ENCODE data around the gene KCTD7. TPM values are rescaled to one million over a fixed set of nuclear protein-coding genes. Genes with fewer than 3 reads are reported as not detected.
"Not testable (repeated sequence)": the region's sequence is repeated elsewhere in the genome, so short reads cannot be mapped to it uniquely, and the experiment has no call there.

KCTD7 gene
- polyA plus RNA-seq, 2 of the 4 experiments (the other 2 are of a cell fraction): 9.7 to 10.3 TPM

DNA sequence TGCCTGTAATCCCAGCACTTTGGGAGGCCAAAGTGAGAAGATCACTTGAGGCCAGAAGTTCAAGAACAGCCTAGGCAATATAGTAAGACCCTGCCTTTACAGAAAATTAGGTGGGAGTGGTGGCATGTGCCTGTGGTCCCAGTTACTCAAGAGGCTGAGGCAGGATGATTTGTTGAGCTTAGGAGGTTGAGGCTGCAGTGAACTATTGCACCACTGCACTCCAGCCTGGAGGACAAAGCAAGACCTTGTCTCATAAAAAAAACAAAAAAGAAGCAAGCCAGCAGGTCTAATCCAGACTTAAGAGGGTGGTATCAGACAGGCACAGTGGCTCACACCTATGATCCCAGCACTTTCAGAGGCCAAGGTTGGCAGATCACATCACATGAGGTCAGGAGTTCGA, 24.5 kb upstream of the KCTD7 start:
- no peaks in the 10 kb centered on the region for H3K9me3 ChIP-seq
- H3K4me1 ChIP-seq: no peaks in the 10 kb centered on the region
- no peak for ATAC-seq
- DNase-seq (ENCODE audit: low read depth in 1 of 2, low spot score in 1 of 2): no peak
- FAIRE-seq: no peak
- H3K4me2 ChIP-seq: no peak overlapping the region
- 86% methylated on average over 1 of the region's 1 CpG for WGBS (ENCODE audit: missing lambda C conversion rate)
- no peak for TF ChIP-seq CHD2 (IDR thresholded peaks at IDR 0.05; ENCODE audit: low read length, partially characterized antibody)
- TF ChIP-seq ZFP36 (IDR thresholded peaks at IDR 0.05; ENCODE audit: borderline replicate concordance, partially characterized antibody): no peak
- no peak for TF ChIP-seq NFE2L2 (conservative IDR thresholded peaks at IDR 0.05; ENCODE audit: low read length)
- TF ChIP-seq ESRRA (IDR thresholded peaks at IDR 0.05; ENCODE audit: borderline replicate concordance, low read length): no peak
- no peak for TF ChIP-seq MAX (IDR thresholded peaks at IDR 0.05)
- TF ChIP-seq ZSCAN20 (CRISPR knock-in tag; IDR thresholded peaks at IDR 0.05): no peak
- no peak for TF ChIP-seq FOSL2 (IDR thresholded peaks at IDR 0.05)
- no peak for TF ChIP-seq FOSL2 (CRISPR knock-in tag; IDR thresholded peaks at IDR 0.05)
- no peak for TF ChIP-seq FOSB (CRISPR knock-in tag; IDR thresholded peaks at IDR 0.05)
- ChIA-PET POLR2A (no interaction called here), CTCF (interaction anchor here (1.1 kb wide), 1 partner anchor 20 kb away, joined by 3 read pairs; no protein-coding TSS in a partner anchor)
- H3K27ac ChIP-seq: no peak overlapping the region
- H3K4me3 ChIP-seq: no peak overlapping the region

DNA sequence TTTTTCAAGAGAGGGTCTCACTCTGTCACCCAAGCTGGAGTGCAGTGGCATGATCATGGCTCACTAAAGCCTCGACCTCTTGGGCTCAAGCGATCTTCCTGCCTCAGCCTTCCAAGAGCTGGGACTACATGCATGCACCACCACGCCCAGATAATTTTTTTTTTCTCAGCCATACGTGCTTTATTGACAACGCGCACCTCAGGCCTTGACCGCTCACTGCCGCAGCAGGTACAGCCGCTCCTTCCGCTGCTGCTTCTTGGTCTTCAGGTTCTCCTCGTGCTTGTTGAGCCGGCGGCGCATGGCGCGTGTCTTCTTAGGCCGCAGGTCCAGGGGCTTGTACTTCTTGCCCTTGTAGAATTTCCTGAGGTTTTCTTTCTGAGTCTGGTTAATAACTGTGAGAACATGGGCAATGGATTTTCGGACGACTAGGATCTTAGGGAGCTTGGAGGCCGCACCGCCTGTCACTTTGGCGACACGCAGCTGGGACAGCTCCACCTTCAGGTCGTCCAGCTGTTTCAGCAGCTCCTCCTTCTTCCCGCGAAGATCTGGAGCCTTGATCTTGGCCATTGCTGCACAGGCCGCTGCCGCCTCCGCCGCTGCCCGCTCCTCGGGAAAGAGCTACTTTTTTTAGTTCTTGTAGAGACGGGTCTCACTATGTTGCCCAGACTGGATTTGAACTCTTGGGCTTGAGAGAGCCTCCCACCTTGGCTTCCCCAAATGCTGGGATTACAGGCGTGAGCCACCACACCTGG, 22.0 kb upstream of the KCTD7 start:
- WGBS (ENCODE audit: missing lambda C conversion rate): 90% methylated on average over 34 of the region's 34 CpGs
- ChIA-PET POLR2A (interaction anchor here (1.0 kb wide), 1 partner anchor 22 kb away, joined by 3 read pairs; the partner anchor contains the start of gene KCTD7), CTCF (interaction anchor here (0.6 to 0.9 kb wide), 3 partner anchors 72 to 449 kb away, joined by 3 to 4 read pairs (median 3); no protein-coding TSS in a partner anchor)
- FAIRE-seq; ATAC-seq; H3K4me1 ChIP-seq; H3K27ac ChIP-seq; DNase-seq (ENCODE audit: low read depth in 1 of 2, low spot score in 1 of 2); H3K4me3 ChIP-seq; H3K4me2 ChIP-seq; H3K9me3 ChIP-seq: not testable (repeated sequence)

GRCh38 chr7:66609176-66609575, 19.5 kb upstream of the KCTD7 start:
- TF ChIP-seq BCL3 (IDR thresholded peaks at IDR 0.05) (no peak), HOXA7 (CRISPR knock-in tag; IDR thresholded peaks at IDR 0.05) (no peak), ZFP36 (IDR thresholded peaks at IDR 0.05; ENCODE audit: borderline replicate concordance, partially characterized antibody) (no peak), CHD4 (IDR thresholded peaks at IDR 0.05; ENCODE audit: borderline replicate concordance) (no peak)
- TF ChIP-seq, protein P1, sequence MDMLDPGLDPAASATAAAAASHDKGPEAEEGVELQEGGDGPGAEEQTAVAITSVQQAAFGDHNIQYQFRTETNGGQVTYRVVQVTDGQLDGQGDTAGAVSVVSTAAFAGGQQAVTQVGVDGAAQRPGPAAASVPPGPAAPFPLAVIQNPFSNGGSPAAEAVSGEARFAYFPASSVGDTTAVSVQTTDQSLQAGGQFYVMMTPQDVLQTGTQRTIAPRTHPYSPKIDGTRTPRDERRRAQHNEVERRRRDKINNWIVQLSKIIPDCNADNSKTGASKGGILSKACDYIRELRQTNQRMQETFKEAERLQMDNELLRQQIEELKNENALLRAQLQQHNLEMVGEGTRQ (IDR thresholded peaks at IDR 0.05): no peak
- FAIRE-seq (no peak), DNase-seq (ENCODE audit: low read depth in 1 of 2, low spot score in 1 of 2) (no peak), ATAC-seq (no peak)
- H3K4me2 ChIP-seq: no peak overlapping the region
- no peaks in the 10 kb centered on the region for H3K9me3 ChIP-seq
- H3K4me1 ChIP-seq: no peaks in the 10 kb centered on the region
- no peak overlapping the region for H3K4me3 ChIP-seq
- WGBS (ENCODE audit: missing lambda C conversion rate): 34% methylated on average over 3 of the region's 3 CpGs
- H3K27ac ChIP-seq: no peak overlapping the region
- CTCF ChIA-PET: interaction anchor here (0.7 to 1.7 kb wide), 3 partner anchors 12 to 76 kb away, joined by 3 read pairs; no protein-coding TSS in a partner anchor
- POLR2A ChIA-PET: interaction anchor here (0.6 kb wide), 1 partner anchor 47 kb away, joined by 3 read pairs; no protein-coding TSS in a partner anchor

GRCh38 chr7:66614596-66614995, 14.1 kb upstream of the KCTD7 start:
- 85% methylated on average over 20 of the region's 33 CpGs for WGBS (ENCODE audit: missing lambda C conversion rate)
- H3K27ac ChIP-seq; H3K4me2 ChIP-seq; H3K4me1 ChIP-seq; DNase-seq (ENCODE audit: low read depth in 1 of 2, low spot score in 1 of 2); H3K9me3 ChIP-seq; H3K4me3 ChIP-seq; CTCF ChIA-PET; FAIRE-seq; POLR2A ChIA-PET; ATAC-seq: not testable (repeated sequence)
